KOPT-K1 (cell line): Measurements from ENCODE around the gene SERPINB3.

Experiments used
- H3K27ac ChIP-seq: fragments of 200-600 bp; sonication (generic); 2 replicates; pipeline ENCODE4 v1.5.1; 2016; ENCODE audit warnings: antibody characterized with exemption, mild to moderate bottlenecking, low read depth, low read length; ENCODE audit not compliant: poor library complexity, severe bottlenecking
- H3K36me3 ChIP-seq: fragments of 200-600 bp; sonication (generic); 2 replicates; pipeline ENCODE4 v1.5.1; 2017; ENCODE audit warnings: antibody characterized with exemption, mild to moderate bottlenecking, low read length, moderate library complexity; ENCODE audit not compliant: insufficient read depth
- H3K9me3 ChIP-seq: fragments of 200-600 bp; sonication (generic); 2 replicates; pipeline ENCODE4 v1.5.1; 2017; ENCODE audit warnings: antibody characterized with exemption, low read length, mild to moderate bottlenecking; ENCODE audit not compliant: insufficient read depth, poor library complexity, severe bottlenecking

Gene SERPINB3

GRCh38 chr18:63619661-63620060 lies 42.0 kb downstream of the SERPINB3 start:
- H3K36me3 ChIP-seq: no peaks in the 10 kb centered on the region
- peaks cover 9% of the 10 kb centered on the region for H3K9me3 ChIP-seq
- no peak overlapping the region for H3K27ac ChIP-seq

- Histone ChIP-seq H3K9me3 (no peaks in the 10 kb centered on the region), H3K36me3 (no peaks in the 10 kb centered on the region), H3K27ac (no peak overlapping the region)
Measured at GRCh38 chr18:63617915-63618234, 43.8 kb downstream of the SERPINB3 start.

GRCh38 chr18:63617049-63617914 lies 44.4 kb downstream of the SERPINB3 start:
- no peaks in the 10 kb centered on the region for H3K9me3 ChIP-seq
- no peak overlapping the region for H3K27ac ChIP-seq
- no peaks in the 10 kb centered on the region for H3K36me3 ChIP-seq

- H3K9me3 ChIP-seq: no peaks in the 10 kb centered on the region
- no peaks in the 10 kb centered on the region for H3K36me3 ChIP-seq
- no peak overlapping the region for H3K27ac ChIP-seq
Measured at GRCh38 chr18:63613420-63613819, 48.3 kb downstream of the SERPINB3 start.

- H3K36me3 ChIP-seq: no peaks in the 10 kb centered on the region
- H3K9me3 ChIP-seq: no peaks in the 10 kb centered on the region
- no peak overlapping the region for H3K27ac ChIP-seq
Measured at GRCh38 chr18:63606526-63606925, 55.2 kb downstream of the SERPINB3 start.
